ENCODE measurements around the gene PLEKHN1. TPM values are rescaled to one million over a fixed set of nuclear protein-coding genes. Genes with fewer than 3 reads are reported as not detected.

PLEKHN1 gene
- total and polyA plus RNA-seq, 2 of the 4 experiments (the other 2 are of a cell fraction), result 0.54 to 2.1 TPM

GRCh38 chr1:923991-924655, 42.2 kb upstream of the PLEKHN1 start:
- no peak overlapping the region for H2BK20ac ChIP-seq (ENCODE audit: low read depth, low read length)
- peaks cover 5% of the 10 kb centered on the region for H3K9me1 ChIP-seq (ENCODE audit: insufficient read depth, low read length)
- peaks cover 2% of the 10 kb centered on the region; the same call in 1 of the 2 replicates for H3K36me3 ChIP-seq (ENCODE audit: control insufficient read depth, insufficient read depth, low read length)
- H3K9me3 ChIP-seq (ENCODE audit: control insufficient read depth, insufficient read depth, low read length), result no peaks in the 10 kb centered on the region
- H3K14ac ChIP-seq (replicated peaks; ENCODE audit: low read depth, low read length), result no peak overlapping the region
- H2AK5ac ChIP-seq (ENCODE audit: low read depth, low read length), result no peak overlapping the region
- H3K4me2 ChIP-seq (ENCODE audit: low read depth, low read length), result peak overlapping the region; percentile 65
- H3K23ac ChIP-seq (ENCODE audit: low read depth, low read length), result no peak overlapping the region
- ChIA-PET POLR2A (ENCODE audit: unreplicated experiment) (no interaction called here), CTCF (interaction anchor here (0.6 kb wide), 1 partner anchor 15 kb away, joined by 3 read pairs; no protein-coding TSS in a partner anchor)
- H2BK120ac ChIP-seq (ENCODE audit: low read depth, low read length), result no peak overlapping the region
- in situ Hi-C loops (cut with MboI; ENCODE audit: low sequenced_read_pairs), result no loop called here
- no peak overlapping the region for H4K5ac ChIP-seq (ENCODE audit: low read depth, low read length)
- H3K27ac ChIP-seq (ENCODE audit: insufficient read depth, low read length), result peak overlapping the region; percentile 23; the same call in 1 of the 2 replicates
- H3K79me1 ChIP-seq (ENCODE audit: low read depth in 1 of 2, low read length in 2 of 2), result peaks cover 4 to 23% of the 10 kb centered on the region in 2 experiments; a peak in 2 of 4 replicates
- intact Hi-C loops (cut with micrococcal nuclease), result loop anchor here (2.0 to 5.0 kb wide), 2 partner anchors 17 to 33 kb away; partner anchors contain the start of gene NOC2L
- H4K20me1 ChIP-seq (ENCODE audit: insufficient read depth, low read length), result peaks cover 3% of the 10 kb centered on the region
- H4K91ac ChIP-seq (ENCODE audit: insufficient read depth, low read depth, low read length), result no peak overlapping the region
- H3K27me3 ChIP-seq (ENCODE audit: control insufficient read depth, insufficient read depth, low read length), result no peaks in the 10 kb centered on the region
- 1% methylated on average over 48 of the region's 98 CpGs; no CpG with 5 or more reads in 1 of the 2 experiments for WGBS, 2 experiments (ENCODE audit: extremely low coverage in 2 of 2, insufficient read length in 1 of 2)
- H3K4ac ChIP-seq (ENCODE audit: low read depth, low read length), result no peak overlapping the region
- H3K18ac ChIP-seq (ENCODE audit: low read depth, low read length), result no peak overlapping the region
- dilution Hi-C loops (cut with HindIII; ENCODE audit: low sequenced_read_pairs, unreplicated experiment), result no loop called here
- DNase-seq, result no peak
- peak overlapping the region; percentile 80 for H2AFZ ChIP-seq (replicated peaks; ENCODE audit: low read length, poor library complexity)
- peak overlapping the region; percentile 76 for H2BK5ac ChIP-seq (ENCODE audit: low read depth, low read length, poor library complexity, severe bottlenecking)
- no peak overlapping the region for H3K56ac ChIP-seq (ENCODE audit: extremely low read depth, insufficient read depth, low read length)
- H3K9ac ChIP-seq (ENCODE audit: low read depth, low read length), result peak overlapping the region; percentile 63; the same call in 1 of the 2 replicates
- BruUV-seq (replicated peaks), result no TSS peak
- H2BK15ac ChIP-seq (ENCODE audit: low read depth, low read length), result no peak overlapping the region
- no peak overlapping the region for H2AK9ac ChIP-seq (replicated peaks; ENCODE audit: low read depth, low read length, poor library complexity)
- H4K8ac ChIP-seq (ENCODE audit: low read depth in 2 of 2, low read length in 2 of 2), result peak overlapping the region in 1 of 2 experiments; percentile 72; a peak in 1 of 4 replicates
- peaks cover 15% of the 10 kb centered on the region for H3K4me1 ChIP-seq (ENCODE audit: control insufficient read depth, insufficient read depth, low read length)
- H3K4me3 ChIP-seq (ENCODE audit: insufficient read depth, low read depth, low read length), result peak overlapping the region; percentile 59
- ATAC-seq (ENCODE audit: low read depth), result peak; percentile 8
- no peak for TF ChIP-seq MAFK (IDR thresholded peaks at IDR 0.05; ENCODE audit: low read depth, low read length)
- TF ChIP-seq, protein P1, sequence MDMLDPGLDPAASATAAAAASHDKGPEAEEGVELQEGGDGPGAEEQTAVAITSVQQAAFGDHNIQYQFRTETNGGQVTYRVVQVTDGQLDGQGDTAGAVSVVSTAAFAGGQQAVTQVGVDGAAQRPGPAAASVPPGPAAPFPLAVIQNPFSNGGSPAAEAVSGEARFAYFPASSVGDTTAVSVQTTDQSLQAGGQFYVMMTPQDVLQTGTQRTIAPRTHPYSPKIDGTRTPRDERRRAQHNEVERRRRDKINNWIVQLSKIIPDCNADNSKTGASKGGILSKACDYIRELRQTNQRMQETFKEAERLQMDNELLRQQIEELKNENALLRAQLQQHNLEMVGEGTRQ (IDR thresholded peaks at IDR 0.05; ENCODE audit: low read depth, low read length), result no peak
- TF ChIP-seq NFE2L2 (IDR thresholded peaks at IDR 0.05; ENCODE audit: low read depth, low read length), result no peak
- no peak; the same call in 1 of the 2 replicates for TF ChIP-seq POLR2A (IDR thresholded peaks at IDR 0.05; ENCODE audit: low read depth, low read length)
- TF ChIP-seq RCOR1 (IDR thresholded peaks at IDR 0.05; ENCODE audit: insufficient replicate concordance, low read length), result no peak
- TF ChIP-seq MXI1 (IDR thresholded peaks at IDR 0.05; ENCODE audit: borderline replicate concordance, low read depth, low read length), result no peak
- TF ChIP-seq BHLHE40 (IDR thresholded peaks at IDR 0.05; ENCODE audit: low read depth, low read length), result no peak
- TF ChIP-seq ELK1 (IDR thresholded peaks at IDR 0.05; ENCODE audit: borderline replicate concordance, low read depth, low read length), result no peak
- TF ChIP-seq, protein P2, sequence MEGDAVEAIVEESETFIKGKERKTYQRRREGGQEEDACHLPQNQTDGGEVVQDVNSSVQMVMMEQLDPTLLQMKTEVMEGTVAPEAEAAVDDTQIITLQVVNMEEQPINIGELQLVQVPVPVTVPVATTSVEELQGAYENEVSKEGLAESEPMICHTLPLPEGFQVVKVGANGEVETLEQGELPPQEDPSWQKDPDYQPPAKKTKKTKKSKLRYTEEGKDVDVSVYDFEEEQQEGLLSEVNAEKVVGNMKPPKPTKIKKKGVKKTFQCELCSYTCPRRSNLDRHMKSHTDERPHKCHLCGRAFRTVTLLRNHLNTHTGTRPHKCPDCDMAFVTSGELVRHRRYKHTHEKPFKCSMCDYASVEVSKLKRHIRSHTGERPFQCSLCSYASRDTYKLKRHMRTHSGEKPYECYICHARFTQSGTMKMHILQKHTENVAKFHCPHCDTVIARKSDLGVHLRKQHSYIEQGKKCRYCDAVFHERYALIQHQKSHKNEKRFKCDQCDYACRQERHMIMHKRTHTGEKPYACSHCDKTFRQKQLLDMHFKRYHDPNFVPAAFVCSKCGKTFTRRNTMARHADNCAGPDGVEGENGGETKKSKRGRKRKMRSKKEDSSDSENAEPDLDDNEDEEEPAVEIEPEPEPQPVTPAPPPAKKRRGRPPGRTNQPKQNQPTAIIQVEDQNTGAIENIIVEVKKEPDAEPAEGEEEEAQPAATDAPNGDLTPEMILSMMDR (conservative IDR thresholded peaks at IDR 0.05; ENCODE audit: low read depth, low read length), result no peak
- no peak for TF ChIP-seq FOS (IDR thresholded peaks at IDR 0.05; ENCODE audit: low read depth, low read length)
- no peak for TF ChIP-seq SMC3 (IDR thresholded peaks at IDR 0.05; ENCODE audit: low read depth, low read length)
- no peak for TF ChIP-seq RAD21 (IDR thresholded peaks at IDR 0.05; ENCODE audit: low read length)
- no peak for TF ChIP-seq MAZ (IDR thresholded peaks at IDR 0.05; ENCODE audit: borderline replicate concordance, low read depth, low read length)
- no peak for TF ChIP-seq CEBPB (IDR thresholded peaks at IDR 0.05; ENCODE audit: low read depth, low read length)
- no peak for TF ChIP-seq RFX5 (IDR thresholded peaks at IDR 0.05; ENCODE audit: low read depth, low read length)
